Loucy (cell line): Measurements from ENCODE around the gene PCBD1.

Experiments used
- EZH2phosphoT487 ChIP-seq: fragments of 200-600 bp; IDR thresholded peaks from 2 replicates; pipeline ENCODE4 v1.6.1; 2018; ENCODE audit warnings: antibody characterized with exemption, mild to moderate bottlenecking, moderate library complexity, borderline replicate concordance
- TF ChIP-seq, protein P1 (sequence below): fragments of 200-600 bp; sonication (generic); conservative IDR thresholded peaks from 2 replicates; pipeline ENCODE4 v1.5.1; 2014; ENCODE audit warnings: mild to moderate bottlenecking, antibody characterized with exemption, low read length

DNA sequence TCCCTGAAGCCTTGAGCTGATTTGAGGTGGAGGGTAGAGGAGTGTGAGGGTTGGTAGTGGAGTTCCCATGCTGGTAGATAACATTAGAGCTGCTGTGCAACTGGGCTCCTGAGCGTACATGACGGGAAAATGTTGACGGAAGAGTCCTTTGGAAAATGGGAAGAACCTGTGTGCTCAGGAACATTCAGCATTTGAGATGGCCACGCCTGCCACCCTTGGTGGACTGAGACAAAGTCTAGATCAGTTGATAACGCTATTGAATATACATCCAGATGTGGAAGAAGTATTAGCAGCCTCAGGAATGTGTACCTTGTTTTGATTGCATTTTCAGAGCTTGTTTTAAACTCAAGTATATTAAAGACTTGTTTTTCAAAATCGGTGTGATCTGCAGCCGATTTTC lies 16.1 kb downstream of the PCBD1 start:
- TF ChIP-seq, protein P1, sequence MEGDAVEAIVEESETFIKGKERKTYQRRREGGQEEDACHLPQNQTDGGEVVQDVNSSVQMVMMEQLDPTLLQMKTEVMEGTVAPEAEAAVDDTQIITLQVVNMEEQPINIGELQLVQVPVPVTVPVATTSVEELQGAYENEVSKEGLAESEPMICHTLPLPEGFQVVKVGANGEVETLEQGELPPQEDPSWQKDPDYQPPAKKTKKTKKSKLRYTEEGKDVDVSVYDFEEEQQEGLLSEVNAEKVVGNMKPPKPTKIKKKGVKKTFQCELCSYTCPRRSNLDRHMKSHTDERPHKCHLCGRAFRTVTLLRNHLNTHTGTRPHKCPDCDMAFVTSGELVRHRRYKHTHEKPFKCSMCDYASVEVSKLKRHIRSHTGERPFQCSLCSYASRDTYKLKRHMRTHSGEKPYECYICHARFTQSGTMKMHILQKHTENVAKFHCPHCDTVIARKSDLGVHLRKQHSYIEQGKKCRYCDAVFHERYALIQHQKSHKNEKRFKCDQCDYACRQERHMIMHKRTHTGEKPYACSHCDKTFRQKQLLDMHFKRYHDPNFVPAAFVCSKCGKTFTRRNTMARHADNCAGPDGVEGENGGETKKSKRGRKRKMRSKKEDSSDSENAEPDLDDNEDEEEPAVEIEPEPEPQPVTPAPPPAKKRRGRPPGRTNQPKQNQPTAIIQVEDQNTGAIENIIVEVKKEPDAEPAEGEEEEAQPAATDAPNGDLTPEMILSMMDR = no peak
- TF ChIP-seq EZH2phosphoT487 = no peak
